GM18868 (cell line): ENCODE results near the gene DMKN.
A peak's percentile ranks its signal among the peaks of the same experiment; 100 is the strongest.

Experiments
- ATAC-seq: cut with Tn5 transposase; IDR thresholded peaks from one replicate; pipeline ENCODE4 v1.9.1; 2021; ENCODE audit warnings: mild to moderate bottlenecking, moderate library complexity; ENCODE audit not compliant: unreplicated experiment

Gene DMKN

GRCh38 chr19:35549879-35550523 is 36.6 kb upstream of the DMKN start:
- ATAC-seq = no peak

- ATAC-seq = no peak
Measured at GRCh38 chr19:35549174-35549788, 35.8 kb upstream of the DMKN start.

- no peak for ATAC-seq
Measured at GRCh38 chr19:35546532-35546931, 33.1 kb upstream of the DMKN start.

GRCh38 chr19:35545855-35546381 is 32.5 kb upstream of the DMKN start:
- peak; percentile 29 for ATAC-seq

GRCh38 chr19:35545001-35545854 is 31.8 kb upstream of the DMKN start, which contains the start of gene TMEM147:
Gene TMEM147 (plus strand): TSS chr19:35545626. CDS start chr19:35545740, 114 bp downstream.
- ATAC-seq = peak; percentile 89

- no peak for ATAC-seq
Measured at GRCh38 chr19:35544110-35544802, 30.8 kb upstream of the DMKN start.

- ATAC-seq = no peak
Measured at GRCh38 chr19:35543280-35544109, 30.0 kb upstream of the DMKN start.

- no peak for ATAC-seq
Measured at GRCh38 chr19:35542209-35542608, 28.8 kb upstream of the DMKN start.

GRCh38 chr19:35540356-35540927 is 27.0 kb upstream of the DMKN start:
- ATAC-seq = no peak

- ATAC-seq = no peak
Measured at GRCh38 chr19:35539850-35540249, 26.4 kb upstream of the DMKN start.

GRCh38 chr19:35539314-35539713 is 25.9 kb upstream of the DMKN start:
- ATAC-seq = no peak

GRCh38 chr19:35534803-35535480 is 21.5 kb upstream of the DMKN start:
- no peak for ATAC-seq

GRCh38 chr19:35533822-35534392 is 20.5 kb upstream of the DMKN start:
- no peak for ATAC-seq

- ATAC-seq = no peak
Measured at GRCh38 chr19:35533201-35533821, 19.9 kb upstream of the DMKN start, which contains the start of gene GAPDHS. Gene GAPDHS (plus strand): TSS chr19:35533456. CDS start chr19:35533528, 72 bp downstream.

- no peak for ATAC-seq
Measured at GRCh38 chr19:35531291-35531690, 17.8 kb upstream of the DMKN start.

- no peak for ATAC-seq
Measured at GRCh38 chr19:35529241-35530218, 16.1 kb upstream of the DMKN start.
